Measurements from ENCODE around the gene OGFOD3. TPM values are rescaled to one million over a fixed set of nuclear protein-coding genes. Genes with fewer than 3 reads are reported as not detected.

The OGFOD3 gene
- total RNA-seq, 4 donors from 2014 or later = 13.0 to 33.5 (median 20.0) TPM

DNA sequence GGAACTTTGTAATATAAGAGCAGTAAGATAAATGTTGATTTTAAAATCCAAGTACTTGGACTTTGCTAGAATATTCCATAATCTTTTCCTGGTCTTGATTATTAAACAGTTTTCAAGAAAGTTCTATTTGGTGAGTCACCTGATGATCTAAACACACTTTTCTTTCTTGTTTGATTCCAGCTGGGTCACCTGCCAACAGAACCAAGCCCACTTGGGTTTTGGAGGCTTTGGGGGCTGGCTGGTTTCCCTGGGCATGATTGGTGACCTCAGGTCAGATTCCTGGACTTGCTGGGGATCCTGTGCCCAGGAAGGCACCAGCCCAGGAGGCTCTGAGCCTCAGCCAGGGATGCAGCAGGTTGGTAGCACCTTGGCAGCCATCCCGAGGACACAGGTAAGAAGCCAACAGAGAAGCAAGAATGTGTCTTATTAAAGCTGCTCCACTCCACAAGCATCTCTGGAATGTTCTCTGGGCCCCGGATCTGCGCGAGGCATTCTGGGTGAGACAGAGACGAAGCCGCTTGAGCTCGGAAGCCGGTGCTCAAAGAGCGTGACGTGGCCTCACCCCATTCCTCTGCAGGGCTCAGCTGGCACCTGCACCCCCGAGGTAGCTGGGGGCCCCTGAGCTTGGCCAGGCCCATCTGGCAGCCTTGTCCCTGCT, 62.5 kb downstream of the OGFOD3 start:
- 42% methylated on average over 8 of the region's 11 CpGs for WGBS
- peaks cover 39% of the 10 kb centered on the region for H3K27me3 ChIP-seq
- peaks cover 11% of the 10 kb centered on the region for H3K4me1 ChIP-seq
- H3K36me3 ChIP-seq = no peaks in the 10 kb centered on the region
- H3K9me3 ChIP-seq = no peaks in the 10 kb centered on the region
- H3K27ac ChIP-seq = no peak overlapping the region
- no peak overlapping the region for H3K4me3 ChIP-seq
- TF ChIP-seq EP300 (IDR thresholded peaks at IDR 0.05) (no peak), POLR2A (IDR thresholded peaks at IDR 0.05) (no peak), POLR2AphosphoS5 (IDR thresholded peaks at IDR 0.05) (no peak)
- TF ChIP-seq, protein P1, sequence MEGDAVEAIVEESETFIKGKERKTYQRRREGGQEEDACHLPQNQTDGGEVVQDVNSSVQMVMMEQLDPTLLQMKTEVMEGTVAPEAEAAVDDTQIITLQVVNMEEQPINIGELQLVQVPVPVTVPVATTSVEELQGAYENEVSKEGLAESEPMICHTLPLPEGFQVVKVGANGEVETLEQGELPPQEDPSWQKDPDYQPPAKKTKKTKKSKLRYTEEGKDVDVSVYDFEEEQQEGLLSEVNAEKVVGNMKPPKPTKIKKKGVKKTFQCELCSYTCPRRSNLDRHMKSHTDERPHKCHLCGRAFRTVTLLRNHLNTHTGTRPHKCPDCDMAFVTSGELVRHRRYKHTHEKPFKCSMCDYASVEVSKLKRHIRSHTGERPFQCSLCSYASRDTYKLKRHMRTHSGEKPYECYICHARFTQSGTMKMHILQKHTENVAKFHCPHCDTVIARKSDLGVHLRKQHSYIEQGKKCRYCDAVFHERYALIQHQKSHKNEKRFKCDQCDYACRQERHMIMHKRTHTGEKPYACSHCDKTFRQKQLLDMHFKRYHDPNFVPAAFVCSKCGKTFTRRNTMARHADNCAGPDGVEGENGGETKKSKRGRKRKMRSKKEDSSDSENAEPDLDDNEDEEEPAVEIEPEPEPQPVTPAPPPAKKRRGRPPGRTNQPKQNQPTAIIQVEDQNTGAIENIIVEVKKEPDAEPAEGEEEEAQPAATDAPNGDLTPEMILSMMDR (IDR thresholded peaks at IDR 0.05) = no peak
- DNase-seq (ENCODE audit: low spot score in 2 of 2) = no peak

DNA sequence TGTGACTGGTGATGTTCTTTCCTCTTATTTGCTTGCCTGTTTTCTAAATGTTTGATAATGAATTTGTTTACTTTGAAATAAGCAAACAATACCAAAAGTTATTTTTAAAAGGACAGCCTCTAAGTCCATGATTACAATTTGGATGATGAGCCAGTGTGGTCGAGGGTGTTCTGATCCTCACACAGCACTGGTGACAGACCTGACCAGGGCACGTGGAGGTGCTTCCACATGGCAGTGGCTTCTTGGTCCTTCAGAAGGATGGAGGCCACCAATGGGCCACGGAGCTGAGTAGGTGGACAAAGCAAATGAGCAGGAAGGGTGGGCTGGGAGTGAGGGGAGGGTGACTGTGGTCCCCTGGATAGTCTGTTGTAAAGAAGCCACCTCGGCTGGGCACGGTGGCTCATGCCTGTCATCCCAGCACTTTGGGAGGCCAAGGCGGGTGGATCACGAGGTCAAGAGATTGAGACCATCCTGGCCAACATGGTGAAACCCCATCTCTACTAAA, 63.5 kb downstream of the OGFOD3 start:
- Histone ChIP-seq H3K27me3 (peaks cover 39% of the 10 kb centered on the region), H3K9me3 (no peaks in the 10 kb centered on the region), H3K36me3 (no peaks in the 10 kb centered on the region), H3K4me1 (peaks cover 13% of the 10 kb centered on the region), H3K4me3 (no peak overlapping the region), H3K27ac (no peak overlapping the region)
- TF ChIP-seq POLR2A (IDR thresholded peaks at IDR 0.05) (no peak), POLR2AphosphoS5 (IDR thresholded peaks at IDR 0.05) (no peak), EP300 (IDR thresholded peaks at IDR 0.05) (no peak)
- TF ChIP-seq, protein P1 (IDR thresholded peaks at IDR 0.05) = no peak
- WGBS = 84% methylated on average over 7 of the region's 7 CpGs
- no peak for DNase-seq (ENCODE audit: low spot score in 2 of 2)

DNA sequence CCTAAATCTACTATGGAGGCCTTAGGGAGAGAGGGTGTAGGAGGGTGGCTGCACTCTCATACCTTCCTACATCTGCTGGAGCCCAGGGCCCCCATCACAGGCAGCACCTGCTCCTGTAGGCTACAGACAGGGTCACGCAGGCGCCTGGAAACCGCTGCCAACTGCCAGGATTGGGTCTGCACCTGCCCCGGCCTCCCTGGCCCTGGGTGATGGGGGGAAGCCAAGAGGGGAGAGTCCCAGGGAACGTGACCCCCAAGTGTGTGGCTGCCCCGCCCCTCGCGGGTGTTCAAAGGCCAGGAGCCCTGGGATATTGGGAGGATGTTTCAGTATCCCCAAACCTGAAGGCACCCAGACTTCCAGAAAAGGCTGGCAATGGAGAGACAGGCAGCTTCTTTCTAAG, 64.9 kb downstream of the OGFOD3 start:
- no peak for DNase-seq (ENCODE audit: low spot score in 2 of 2)
- no peaks in the 10 kb centered on the region for H3K36me3 ChIP-seq
- TF ChIP-seq POLR2AphosphoS5 (IDR thresholded peaks at IDR 0.05) (no peak), EP300 (IDR thresholded peaks at IDR 0.05) (no peak), POLR2A (IDR thresholded peaks at IDR 0.05) (no peak)
- TF ChIP-seq, protein P1 (IDR thresholded peaks at IDR 0.05) = no peak
- WGBS = 84% methylated on average over 5 of the region's 8 CpGs
- H3K27me3 ChIP-seq = peaks cover 28% of the 10 kb centered on the region
- H3K9me3 ChIP-seq = no peaks in the 10 kb centered on the region
- H3K4me3 ChIP-seq = no peak overlapping the region
- peaks cover 21% of the 10 kb centered on the region for H3K4me1 ChIP-seq
- no peak overlapping the region for H3K27ac ChIP-seq

DNA sequence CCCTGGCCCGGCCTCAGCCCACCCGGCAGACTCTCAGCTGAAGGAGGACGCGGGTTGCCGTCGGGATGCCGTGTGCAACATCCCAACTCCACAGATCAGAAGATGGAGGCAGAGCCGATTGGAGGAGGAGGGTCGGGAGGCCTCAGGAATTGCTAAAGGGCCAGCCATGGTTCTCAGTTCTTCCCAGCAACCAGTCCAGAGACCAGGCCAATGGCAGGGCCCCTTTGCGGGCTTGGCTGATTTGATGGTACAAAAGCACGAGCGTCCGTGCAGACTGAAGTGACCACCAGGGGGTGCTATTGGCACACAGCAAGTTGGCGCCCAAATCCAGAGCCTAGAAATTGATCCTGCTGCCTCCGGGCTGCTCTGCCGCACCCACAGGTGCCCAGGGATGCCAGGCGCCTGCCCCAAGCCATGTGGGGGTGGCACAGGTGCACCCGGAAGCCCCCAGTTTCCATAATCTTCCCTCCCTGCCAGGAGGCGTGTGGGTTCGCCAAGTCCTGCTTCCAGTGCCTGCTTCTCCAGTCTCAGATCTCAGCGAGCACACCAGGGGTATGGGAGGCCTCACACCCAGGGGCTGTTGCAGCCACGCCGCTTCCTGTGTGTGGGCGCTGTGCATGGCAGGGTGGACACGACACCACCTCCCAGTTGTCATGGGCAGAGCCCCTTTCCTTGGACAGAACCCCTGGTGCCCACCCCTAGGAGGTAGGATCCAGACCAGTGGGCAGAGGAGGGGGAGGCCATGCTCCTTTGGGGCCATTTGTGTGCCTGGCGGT, 66.5 kb downstream of the OGFOD3 start:
- no peak overlapping the region for H3K4me3 ChIP-seq

More for the DNA sequence above, 66.5 kb downstream of the OGFOD3 start:
- DNase-seq (ENCODE audit: low spot score in 2 of 2) = peak in 1 of 2 donors; percentile 91
- Histone ChIP-seq H3K4me1 (peaks cover 21% of the 10 kb centered on the region), H3K36me3 (no peaks in the 10 kb centered on the region), H3K9me3 (no peaks in the 10 kb centered on the region), H3K27ac (no peak overlapping the region), H3K27me3 (peaks cover 18% of the 10 kb centered on the region)
- 7% methylated on average over 11 of the region's 26 CpGs for WGBS
- TF ChIP-seq POLR2AphosphoS5 (IDR thresholded peaks at IDR 0.05) (no peak), POLR2A (IDR thresholded peaks at IDR 0.05) (no peak), EP300 (IDR thresholded peaks at IDR 0.05) (no peak)
- TF ChIP-seq, protein P1 (IDR thresholded peaks at IDR 0.05) = peak; percentile 95

All from suprapubic skin (tissue), 4 donors.